Measurements from ENCODE around the gene OR4D10. TPM values are rescaled to one million over a fixed set of nuclear protein-coding genes. Genes with fewer than 3 reads are reported as not detected.
A peak's percentile ranks its signal among the peaks of the same experiment; 100 is the strongest.

Gene OR4D10
- total and polyA plus RNA-seq, 8 donors: not detected

- no peak overlapping the region for H3K4me3 ChIP-seq
- H3K4me1 ChIP-seq: no peaks in the 10 kb centered on the region
- H3K27me3 ChIP-seq: no peaks in the 10 kb centered on the region
- H3K36me3 ChIP-seq: no peaks in the 10 kb centered on the region
- intact Hi-C loops (cut with DNase I; ENCODE audit: low total_unique reads): no loop called here
- no peak for TF ChIP-seq POLR2A (IDR thresholded peaks at IDR 0.05)
- WGBS, 5 donors: 72 to 87% (median 84%) methylated on average over 2 of the region's 2 CpGs
- H3K27ac ChIP-seq: no peak overlapping the region
- peaks cover 0 to 12% (median 9%) of the 10 kb centered on the region in 4 donors for H3K9me3 ChIP-seq
- no peak for DNase-seq
Measured at GRCh38 chr11:59448484-59448883, 24.6 kb upstream of the OR4D10 start.

- TF ChIP-seq, protein P1, sequence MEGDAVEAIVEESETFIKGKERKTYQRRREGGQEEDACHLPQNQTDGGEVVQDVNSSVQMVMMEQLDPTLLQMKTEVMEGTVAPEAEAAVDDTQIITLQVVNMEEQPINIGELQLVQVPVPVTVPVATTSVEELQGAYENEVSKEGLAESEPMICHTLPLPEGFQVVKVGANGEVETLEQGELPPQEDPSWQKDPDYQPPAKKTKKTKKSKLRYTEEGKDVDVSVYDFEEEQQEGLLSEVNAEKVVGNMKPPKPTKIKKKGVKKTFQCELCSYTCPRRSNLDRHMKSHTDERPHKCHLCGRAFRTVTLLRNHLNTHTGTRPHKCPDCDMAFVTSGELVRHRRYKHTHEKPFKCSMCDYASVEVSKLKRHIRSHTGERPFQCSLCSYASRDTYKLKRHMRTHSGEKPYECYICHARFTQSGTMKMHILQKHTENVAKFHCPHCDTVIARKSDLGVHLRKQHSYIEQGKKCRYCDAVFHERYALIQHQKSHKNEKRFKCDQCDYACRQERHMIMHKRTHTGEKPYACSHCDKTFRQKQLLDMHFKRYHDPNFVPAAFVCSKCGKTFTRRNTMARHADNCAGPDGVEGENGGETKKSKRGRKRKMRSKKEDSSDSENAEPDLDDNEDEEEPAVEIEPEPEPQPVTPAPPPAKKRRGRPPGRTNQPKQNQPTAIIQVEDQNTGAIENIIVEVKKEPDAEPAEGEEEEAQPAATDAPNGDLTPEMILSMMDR (IDR thresholded peaks at IDR 0.05): no peak
- TF ChIP-seq POLR2A (IDR thresholded peaks at IDR 0.05) (no peak), EP300 (IDR thresholded peaks at IDR 0.05) (no peak), POLR2AphosphoS5 (IDR thresholded peaks at IDR 0.05) (no peak)
- DNase-seq: no peak
- Histone ChIP-seq H3K27ac (no peak within 1 kb of the TSS), H3K4me1 (no peaks in the 10 kb centered on the region), H3K36me3 (no peaks in the 10 kb centered on the region), H3K27me3 (no peaks in the 10 kb centered on the region), H3K9me3 (no peaks in the 10 kb centered on the region), H3K4me3 (no peak within 1 kb of the TSS)
- 74 to 98% (median 92%) methylated on average over 2 of the region's 2 CpGs for whole genome bisulfite sequencing, 5 donors
- intact Hi-C loops (cut with DNase I; ENCODE audit: low total_unique reads): no loop called here
Measured at GRCh38 chr11:59456661-59457060, 16.5 kb upstream of the OR4D10 start, which contains the start of gene OR4D6. OR4D6 (plus strand) TSS chr11:59456961; CDS start chr11:59456961, 0 bp downstream.

- 63 to 93% (median 74%) methylated on average over 3 of the region's 3 CpGs for WGBS, 5 donors
- no peaks in the 10 kb centered on the region for H3K4me1 ChIP-seq
- TF ChIP-seq EP300 (IDR thresholded peaks at IDR 0.05): no peak
- no peak for TF ChIP-seq POLR2A (IDR thresholded peaks at IDR 0.05)
- TF ChIP-seq POLR2AphosphoS5 (IDR thresholded peaks at IDR 0.05): no peak
- TF ChIP-seq, protein P1 (IDR thresholded peaks at IDR 0.05): no peak
- intact Hi-C loops (cut with DNase I; ENCODE audit: low total_unique reads): no loop called here
- no peak for DNase-seq
- H3K36me3 ChIP-seq: no peaks in the 10 kb centered on the region
- no peaks in the 10 kb centered on the region for H3K27me3 ChIP-seq
- no peak overlapping the region for H3K4me3 ChIP-seq
- H3K27ac ChIP-seq: no peak overlapping the region
- no peaks in the 10 kb centered on the region for H3K9me3 ChIP-seq
Measured at GRCh38 chr11:59459916-59460315, 13.2 kb upstream of the OR4D10 start.

- DNase-seq: peak in 1 of 2 donors; percentile 47
- intact Hi-C loops (cut with DNase I; ENCODE audit: low total_unique reads): no loop called here
- H3K4me1 ChIP-seq: no peaks in the 10 kb centered on the region
- H3K27ac ChIP-seq: no peak overlapping the region
- no peaks in the 10 kb centered on the region for H3K36me3 ChIP-seq
- no peak overlapping the region for H3K4me3 ChIP-seq
- 36 to 44% (median 41%) methylated on average over 5 of the region's 5 CpGs for WGBS, 5 donors
- no peaks in the 10 kb centered on the region for H3K9me3 ChIP-seq
- H3K27me3 ChIP-seq: no peaks in the 10 kb centered on the region
- TF ChIP-seq, protein P1 (IDR thresholded peaks at IDR 0.05): no peak
Measured at GRCh38 chr11:59463190-59463641, 9.9 kb upstream of the OR4D10 start.

DNA sequence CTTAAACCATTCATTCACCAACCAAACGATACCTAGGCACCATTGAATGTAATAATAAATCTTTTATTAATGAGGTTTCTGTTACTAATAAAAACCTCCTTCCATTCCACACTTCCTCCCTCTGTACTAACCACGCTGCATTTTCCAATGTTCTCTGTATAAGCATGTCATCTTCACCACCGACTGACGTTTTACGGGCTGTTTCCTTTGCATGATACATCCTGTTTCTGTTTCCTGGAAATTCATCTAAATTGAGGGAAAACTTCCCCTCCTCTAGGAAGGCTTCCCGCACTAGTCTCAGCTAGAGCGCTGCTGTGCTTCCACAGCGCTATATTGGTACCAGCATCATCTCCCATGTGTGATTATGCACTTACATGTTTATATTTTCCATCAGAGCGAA lies 2.1 kb downstream of the OR4D10 start:
- Histone ChIP-seq H3K36me3 (no peaks in the 10 kb centered on the region), H3K27me3 (no peaks in the 10 kb centered on the region), H3K9me3 (no peaks in the 10 kb centered on the region), H3K27ac (no peak overlapping the region), H3K4me1 (no peaks in the 10 kb centered on the region), H3K4me3 (no peak overlapping the region)
- TF ChIP-seq, protein P1 (IDR thresholded peaks at IDR 0.05): no peak
- intact Hi-C loops (cut with DNase I; ENCODE audit: low total_unique reads): no loop called here
- peak in 1 of 2 donors; percentile 12 for DNase-seq
- WGBS, 5 donors: 68 to 76% (median 74%) methylated on average over 9 of the region's 9 CpGs

All from stomach (tissue), 9 donors.